HEK293T (cell line): ENCODE measurements around the gene SPTY2D1.

Experiments
- CTCF ChIA-PET: fragments of 350-600 bp; formaldehyde crosslinking; extraction: SDS; loops from one replicate; lab custom pipeline; 2021; ENCODE audit warnings: antibody characterized with exemption, inconsistent platforms; lab: Yijun Ruan, JAX
- POLR2A ChIA-PET: fragments of 350-600 bp; formaldehyde crosslinking; extraction: SDS; loops from one replicate; lab custom pipeline; 2020; ENCODE audit warnings: antibody characterized with exemption, inconsistent platforms; lab: Yijun Ruan, JAX
- DNase-seq: peaks from one replicate; pipeline ENCODE4 v3.0.0; 2012; ENCODE audit warnings: mixed read lengths; ENCODE audit errors: extremely low spot score
- ARNT ChIP-seq: fragments of 450-650 bp; IDR thresholded peaks from 2 replicates; pipeline ENCODE4 v1.6.1; 2017; ENCODE audit warnings: mild to moderate bottlenecking
- BHLHE40 ChIP-seq: fragments of 450-650 bp; IDR thresholded peaks from 2 replicates; pipeline ENCODE4 v1.6.1; 2016; ENCODE audit warnings: mild to moderate bottlenecking, moderate library complexity, borderline replicate concordance
- CTBP1 ChIP-seq: fragments of 450-650 bp; IDR thresholded peaks from 2 replicates; pipeline ENCODE4 v1.6.1; 2016; ENCODE audit warnings: borderline replicate concordance
- ELF4 ChIP-seq: fragments of 450-650 bp; IDR thresholded peaks from 2 replicates; pipeline ENCODE4 v1.6.1; 2017; ENCODE audit warnings: antibody characterized with exemption
- FOXA1 ChIP-seq: fragments of 450-650 bp; IDR thresholded peaks from 2 replicates; pipeline ENCODE4 v1.6.1; 2016; ENCODE audit warnings: mild to moderate bottlenecking
- FOXK2 ChIP-seq: fragments of 450-650 bp; IDR thresholded peaks from 2 replicates; pipeline ENCODE4 v1.6.1; 2016; ENCODE audit warnings: mild to moderate bottlenecking
- FOXM1 ChIP-seq: fragments of 450-650 bp; IDR thresholded peaks from 2 replicates; pipeline ENCODE4 v1.6.1; 2017; ENCODE audit warnings: mild to moderate bottlenecking, borderline replicate concordance
- HDGF ChIP-seq: fragments of 450-650 bp; IDR thresholded peaks from 2 replicates; pipeline ENCODE4 v1.6.1; 2017; ENCODE audit warnings: antibody characterized with exemption, borderline replicate concordance
- L3MBTL2 ChIP-seq: fragments of 450-650 bp; conservative IDR thresholded peaks from 2 replicates; pipeline ENCODE4 v1.6.1; 2016; ENCODE audit warnings: mild to moderate bottlenecking
- LEF1 ChIP-seq: fragments of 450-650 bp; IDR thresholded peaks from 2 replicates; pipeline ENCODE4 v1.6.1; 2017; ENCODE audit warnings: mild to moderate bottlenecking, borderline replicate concordance
- NFRKB ChIP-seq: fragments of 450-650 bp; IDR thresholded peaks from 2 replicates; pipeline ENCODE4 v1.6.1; 2016; ENCODE audit warnings: mild to moderate bottlenecking, moderate library complexity
- SP1 ChIP-seq: fragments of 450-650 bp; IDR thresholded peaks from 2 replicates; pipeline ENCODE4 v1.6.1; 2017
- SUZ12 ChIP-seq: fragments of 450-650 bp; IDR thresholded peaks from 2 replicates; pipeline ENCODE4 v1.6.1; 2016; ENCODE audit warnings: mild to moderate bottlenecking
- TARDBP ChIP-seq: fragments of 450-650 bp; IDR thresholded peaks from 2 replicates; pipeline ENCODE4 v1.6.1; 2016
- ZNF384 ChIP-seq: fragments of 450-650 bp; IDR thresholded peaks from 2 replicates; pipeline ENCODE4 v1.6.1; 2016
- TF ChIP-seq, protein P1 (sequence below): fragments of 450-650 bp; IDR thresholded peaks from 2 replicates; pipeline ENCODE4 v1.6.1; 2016

The SPTY2D1 gene

DNA sequence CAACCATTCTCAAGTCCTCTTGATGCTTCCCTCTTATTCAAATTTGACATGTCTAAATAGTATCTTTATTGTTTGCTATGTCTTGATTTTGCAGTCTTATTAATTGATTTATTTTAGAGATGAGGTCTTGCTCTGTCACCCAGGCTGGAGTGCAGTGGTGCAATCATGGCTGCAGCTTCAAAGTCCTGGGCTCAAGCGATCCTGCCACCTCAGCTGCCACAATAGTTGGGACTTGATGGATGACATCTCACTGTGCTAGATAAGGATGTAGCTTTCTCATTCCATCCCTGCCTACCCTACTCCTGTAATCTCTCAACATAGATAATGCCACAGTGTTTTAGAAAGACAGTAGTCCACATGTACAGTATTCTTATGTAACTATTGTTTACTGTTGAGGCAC lies 7.5 kb upstream of the SPTY2D1 start:
- no peak for DNase-seq
- POLR2A ChIA-PET, result no interaction called here
- TF ChIP-seq FOXA1, result no peak
- no peak for TF ChIP-seq ARNT
- TF ChIP-seq SUZ12, result no peak
- TF ChIP-seq TARDBP, result no peak
- no peak for TF ChIP-seq BHLHE40
- TF ChIP-seq HDGF, result no peak
- TF ChIP-seq FOXK2, result no peak
- TF ChIP-seq FOXM1, result no peak
- TF ChIP-seq SP1, result no peak
- TF ChIP-seq LEF1, result no peak
- CTCF ChIA-PET, result no interaction called here

DNA sequence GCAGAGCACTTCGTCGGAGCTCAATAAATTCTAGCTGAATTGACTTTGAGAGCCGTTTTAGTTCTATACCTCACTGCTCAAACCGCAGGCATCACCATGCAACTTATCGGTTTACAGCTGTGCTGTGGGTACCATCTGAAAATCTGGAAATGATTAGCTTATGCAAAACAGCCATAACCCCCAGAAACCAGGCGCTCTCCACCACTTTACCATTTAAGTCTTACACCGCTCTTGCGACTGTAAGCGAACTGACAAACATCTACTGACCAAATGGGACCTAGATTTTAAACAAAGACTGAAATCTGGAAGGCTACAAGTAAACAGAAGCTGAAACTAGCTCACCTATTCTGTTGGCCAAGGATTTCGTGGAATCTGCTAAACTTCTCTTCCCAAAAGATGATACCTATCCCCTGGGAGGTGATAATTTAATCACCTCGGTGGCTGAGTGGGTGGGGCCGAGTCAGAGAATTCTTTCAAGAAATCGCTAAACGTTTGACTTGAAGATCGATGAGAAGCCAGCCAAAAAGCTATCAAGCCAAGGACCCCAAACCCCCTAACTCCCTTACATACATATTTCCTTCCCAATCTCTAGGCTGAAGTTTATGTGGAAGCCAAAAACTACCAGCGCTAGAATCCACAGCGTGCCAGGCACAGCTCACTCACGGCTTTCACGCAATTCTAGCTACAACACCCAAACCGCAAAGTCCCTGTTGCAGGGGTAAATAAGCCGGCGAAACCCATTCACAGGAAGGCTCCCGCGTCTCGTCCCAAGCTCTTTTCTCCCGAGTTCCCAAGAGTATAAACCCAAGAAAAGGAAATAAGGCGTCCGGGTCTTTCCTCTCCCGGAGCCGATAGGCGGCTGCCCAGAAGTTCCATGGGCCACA lies 644 bp downstream of the SPTY2D1 start:
- POLR2A ChIA-PET, result interaction anchor here (0.9 to 3.0 kb wide), 13 partner anchors 8 to 249 kb away, joined by 3 to 8 read pairs (median 4); partner anchors contain the start of genes TMEM86A and UEVLD
- CTCF ChIA-PET, result no interaction called here
- DNase-seq, result no peak
- TF ChIP-seq ELF4 (no peak), TARDBP (no peak), ZNF384 (no peak), BHLHE40 (no peak), FOXM1 (no peak), CTBP1 (no peak), NFRKB (no peak), SUZ12 (no peak), ARNT (no peak), FOXA1 (no peak), L3MBTL2 (no peak), FOXK2 (no peak), HDGF (no peak)
- TF ChIP-seq, protein P1, sequence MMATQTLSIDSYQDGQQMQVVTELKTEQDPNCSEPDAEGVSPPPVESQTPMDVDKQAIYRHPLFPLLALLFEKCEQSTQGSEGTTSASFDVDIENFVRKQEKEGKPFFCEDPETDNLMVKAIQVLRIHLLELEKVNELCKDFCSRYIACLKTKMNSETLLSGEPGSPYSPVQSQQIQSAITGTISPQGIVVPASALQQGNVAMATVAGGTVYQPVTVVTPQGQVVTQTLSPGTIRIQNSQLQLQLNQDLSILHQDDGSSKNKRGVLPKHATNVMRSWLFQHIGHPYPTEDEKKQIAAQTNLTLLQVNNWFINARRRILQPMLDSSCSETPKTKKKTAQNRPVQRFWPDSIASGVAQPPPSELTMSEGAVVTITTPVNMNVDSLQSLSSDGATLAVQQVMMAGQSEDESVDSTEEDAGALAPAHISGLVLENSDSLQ, result no peak

DNA sequence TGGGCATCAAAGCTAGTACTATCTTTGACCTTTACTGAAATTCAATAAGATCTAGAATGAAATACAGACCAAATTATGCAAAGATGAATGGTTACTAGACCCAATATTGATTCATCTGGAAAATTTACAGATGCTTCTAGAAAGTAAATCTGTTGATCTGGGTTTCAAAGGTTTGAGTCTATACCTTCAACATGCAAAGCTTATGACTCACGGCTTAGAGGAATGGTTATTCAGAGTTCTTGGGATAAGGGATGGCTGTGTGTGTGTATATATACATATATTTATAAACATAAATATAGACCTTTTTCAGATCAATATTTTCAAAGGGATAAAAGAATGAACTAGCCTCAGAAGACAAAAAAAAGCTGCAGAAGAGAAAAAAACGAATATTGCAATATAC lies 1.3 kb downstream of the SPTY2D1 start:
- TF ChIP-seq LEF1, result no peak
- TF ChIP-seq, protein P1, result no peak
- no peak for TF ChIP-seq ELF4
- no peak for TF ChIP-seq CTBP1
- TF ChIP-seq FOXA1, result no peak
- TF ChIP-seq TARDBP, result no peak
- no peak for TF ChIP-seq ZNF384
- TF ChIP-seq FOXK2, result no peak
- no peak for TF ChIP-seq HDGF
- no peak for TF ChIP-seq L3MBTL2
- TF ChIP-seq NFRKB, result no peak
- no peak for TF ChIP-seq SUZ12
- no peak for TF ChIP-seq SP1
- TF ChIP-seq BHLHE40, result no peak
- CTCF ChIA-PET, result no interaction called here
- DNase-seq, result no peak
- POLR2A ChIA-PET, result interaction anchor here (1.2 to 3.0 kb wide), 4 partner anchors 10 to 89 kb away, joined by 3 to 8 read pairs (median 6); partner anchors contain the start of gene TMEM86A

DNA sequence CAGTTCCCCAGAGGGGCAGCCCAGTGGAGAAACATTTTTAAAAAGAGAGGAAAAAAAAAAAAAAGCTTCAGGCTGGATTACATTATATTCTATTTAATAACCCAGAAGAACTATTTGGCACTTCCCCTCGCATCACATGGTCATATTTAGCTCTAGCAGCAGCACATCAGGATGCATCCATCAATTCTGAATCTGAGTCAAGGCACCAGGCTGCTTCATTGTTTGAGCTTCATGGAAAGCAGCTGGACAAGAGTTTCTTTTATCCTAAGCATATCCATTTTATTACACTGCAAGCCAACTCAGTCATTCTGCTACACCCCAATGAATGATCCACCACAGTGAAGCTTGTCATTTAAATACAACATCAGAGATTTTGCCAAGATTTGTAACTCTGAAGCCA lies 10.0 kb downstream of the SPTY2D1 start:
- TF ChIP-seq ZNF384, result no peak
- no peak for TF ChIP-seq NFRKB
- no peak for TF ChIP-seq FOXK2
- TF ChIP-seq CTBP1, result no peak
- TF ChIP-seq LEF1, result no peak
- TF ChIP-seq HDGF, result no peak
- TF ChIP-seq FOXA1, result no peak
- no peak for DNase-seq
- CTCF ChIA-PET, result no interaction called here
- POLR2A ChIA-PET, result interaction anchor here (2.4 kb wide), 1 partner anchor 10 kb away, joined by 8 read pairs; the partner anchor contains the start of gene SPTY2D1

DNA sequence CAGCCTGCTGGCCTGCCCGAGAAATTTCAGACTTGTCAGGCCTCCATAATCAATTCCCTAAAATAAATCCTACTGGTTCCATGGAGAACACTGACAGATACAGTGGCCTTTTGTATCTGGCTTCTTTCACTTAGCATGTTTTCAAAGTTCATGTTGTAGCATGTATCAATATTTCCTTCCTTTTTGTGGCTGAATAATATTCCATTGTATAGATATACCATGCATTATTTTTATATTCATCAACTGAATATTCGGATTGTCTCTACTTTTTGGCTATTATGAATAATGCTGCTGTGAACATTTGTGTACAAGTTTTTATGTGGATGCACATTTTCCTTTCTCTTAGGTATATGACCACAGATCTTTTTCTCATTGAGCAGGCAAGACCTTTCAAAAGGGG lies 10.4 kb downstream of the SPTY2D1 start:
- DNase-seq, result no peak
- TF ChIP-seq FOXM1 (no peak), L3MBTL2 (no peak), NFRKB (no peak), TARDBP (no peak), ZNF384 (no peak), FOXA1 (no peak), CTBP1 (no peak), ELF4 (no peak), FOXK2 (no peak), HDGF (no peak), LEF1 (no peak), SUZ12 (no peak), SP1 (no peak), ARNT (no peak), BHLHE40 (no peak)
- TF ChIP-seq, protein P1, result no peak
- ChIA-PET POLR2A (interaction anchor here (1.0 kb wide), 1 partner anchor 10 kb away, joined by 4 read pairs; the partner anchor contains the start of gene SPTY2D1), CTCF (no interaction called here)
